Right renal cortex interstitium (tissue), 3 donors: ENCODE measurements around the gene ITGB1BP1. TPM values are rescaled to one million over a fixed set of nuclear protein-coding genes. Genes with fewer than 3 reads are reported as not detected.

ENCODE experiments used
- DNase-seq, 3 donors: peaks; one replicate each; pipeline ENCODE4 v3.0.0-alpha.2; 2013; ENCODE audit warnings: low read depth in 3 of 3, low spot score in 2 of 3
- polyA plus RNA-seq, 3 donors: library from polyadenylated mRNA; unstranded; fragments of 120-200 nt; gene quantifications; one replicate each; pipeline ENCODE4 v1.2.1, GENCODE V29; 2013; ENCODE audit not compliant: insufficient read length in 3 of 3

Gene ITGB1BP1
- polyA plus RNA-seq, 3 donors: 66.0 to 86.4 (median 73.3) TPM

- no peak for DNase-seq
Measured at GRCh38 chr2:9355270-9355669, 68.1 kb downstream of the ITGB1BP1 start.

GRCh38 chr2:9354318-9354717 lies 69.0 kb downstream of the ITGB1BP1 start:
- DNase-seq: no peak

Other genes with a start within 250 kb of the ITGB1BP1 start
- gene ASAP2, start 216.7 kb downstream of the ITGB1BP1 start, polyA plus RNA-seq: 10 to 100 TPM; 57.9 to 64.4 (median 63.7) TPM
- gene CPSF3, start 126 bp upstream of the ITGB1BP1 start, polyA plus RNA-seq: 10 to 100 TPM; 62.7 to 63.6 (median 63.1) TPM
- gene IAH1, start 51.0 kb upstream of the ITGB1BP1 start, polyA plus RNA-seq: 10 to 100 TPM; 44.4 to 50.0 (median 49.5) TPM
- 10 to 100 TPM; 38.6 to 41.7 (median 39.6) TPM for gene ADAM17, start 132.3 kb upstream of the ITGB1BP1 start, polyA plus RNA-seq
- gene YWHAQ, start 207.5 kb upstream of the ITGB1BP1 start, polyA plus RNA-seq: 100 to 1,000 TPM; 463 to 476 (median 473) TPM